Keratinocyte (primary cell): ENCODE measurements around the gene DPP7. TPM values are rescaled to one million over a fixed set of nuclear protein-coding genes. Genes with fewer than 3 reads are reported as not detected.

ENCODE experiments used
- DNase-seq: peaks from one replicate; pipeline ENCODE4 v3.0.0-alpha.2; 2011; ENCODE audit warnings: low read depth, missing footprints, low spot score
- FAIRE-seq: peaks from 2 replicates; lab custom pipeline; 2011; peaks lifted over from hg19 to GRCh38; lab: Jason Lieb, UNC
- H2AFZ ChIP-seq: 2 replicates; pipeline ENCODE4 v1.6.0; 2012; ENCODE audit warnings: low read length, control low read depth, inconsistent platforms; ENCODE audit not compliant: control insufficient read depth
- H3K27ac ChIP-seq: 2 replicates; pipeline ENCODE4 v1.5.1; 2011; ENCODE audit warnings: low read length; ENCODE audit not compliant: control insufficient read depth, insufficient read depth
- H3K27me3 ChIP-seq: 3 replicates; pipeline ENCODE4 v1.6.0; 2011; ENCODE audit warnings: low read length; ENCODE audit not compliant: control insufficient read depth, insufficient read depth; ENCODE audit errors: extremely low read depth
- H3K36me3 ChIP-seq, 2 experiments: 2 replicates in 1 of 2; 3 replicates in 1 of 2; pipeline ENCODE4 v1.5.1; 2011; ENCODE audit warnings: low read length in 2 of 2, mild to moderate bottlenecking in 1 of 2; ENCODE audit not compliant: control insufficient read depth in 2 of 2, insufficient read depth in 2 of 2; ENCODE audit errors: extremely low read depth in 1 of 2
- H3K4me1 ChIP-seq: 3 replicates; pipeline ENCODE4 v1.5.1; 2011; ENCODE audit warnings: low read length; ENCODE audit not compliant: control insufficient read depth, insufficient read depth; ENCODE audit errors: extremely low read depth
- H3K4me2 ChIP-seq: 3 replicates; pipeline ENCODE4 v1.6.0; 2011; ENCODE audit warnings: low read depth, low read length; ENCODE audit not compliant: control insufficient read depth, insufficient read depth; ENCODE audit errors: extremely low read depth
- H3K4me3 ChIP-seq, 3 experiments: fragments of 200-600 bp in 1 of 3; sonication (generic) in 1 of 3; 2 replicates in 2 of 3; 3 replicates in 1 of 3; pipeline ENCODE4 v1.5.1; 2011 to 2016; ENCODE audit warnings: low read length in 3 of 3, mild to moderate bottlenecking in 3 of 3, control low read depth in 2 of 3, inconsistent platforms in 1 of 3, low read depth in 1 of 3, mixed read lengths in 1 of 3, mixed run types in 1 of 3, moderate library complexity in 1 of 3; ENCODE audit not compliant: control insufficient read depth in 2 of 3, insufficient read depth in 2 of 3; ENCODE audit errors: extremely low read depth in 1 of 3
- H3K79me2 ChIP-seq: 2 replicates; pipeline ENCODE4 v1.6.0; 2012; ENCODE audit warnings: low read length; ENCODE audit not compliant: control insufficient read depth, insufficient read depth
- H3K9ac ChIP-seq: 3 replicates; pipeline ENCODE4 v1.6.0; 2011; ENCODE audit warnings: low read length; ENCODE audit not compliant: control insufficient read depth, insufficient read depth; ENCODE audit errors: extremely low read depth
- H3K9me1 ChIP-seq: 3 replicates; pipeline ENCODE4 v1.6.0; 2011; ENCODE audit warnings: low read length; ENCODE audit not compliant: control insufficient read depth, insufficient read depth; ENCODE audit errors: extremely low read depth
- H3K9me3 ChIP-seq: 2 replicates; pipeline ENCODE4 v1.5.1; 2012; ENCODE audit warnings: low read depth, low read length; ENCODE audit not compliant: control insufficient read depth
- H4K20me1 ChIP-seq: 3 replicates; pipeline ENCODE4 v1.6.0; 2011; ENCODE audit warnings: low read length; ENCODE audit not compliant: control insufficient read depth, insufficient read depth; ENCODE audit errors: extremely low read depth
- EZH2 ChIP-seq: IDR thresholded peaks from one replicate; pipeline ENCODE4 v1.6.1; 2012; ENCODE audit warnings: inconsistent platforms, mild to moderate bottlenecking, low read length, moderate library complexity
- dilution Hi-C: fragments of 300-500 bp; cut with MboI; formaldehyde crosslinking; loops from one replicate; pipeline ENCODE4 v1.7.0; 2020; ENCODE audit warnings: low sequenced_read_pairs; ENCODE audit not compliant: extremely low pct_ligation_motif_present
- polyA plus RNA-seq, 5 experiments: library from polyadenylated mRNA; depleted of rRNA in 3 of 5; stranded (reverse) in 3 of 5; stranded (forward) in 1 of 5; unstranded in 1 of 5; fragments of >200 nt; gene quantifications; 1 replicate in 1 of 5; 2 replicates in 3 of 5; 3 replicates in 1 of 5; pipeline versions ENCODE4 v1.2.1 to v1.2.3, GENCODE V29; 2011 to 2012; ENCODE audit warnings: missing spikeins in 2 of 5, low read depth in 1 of 5, low replicate concordance in 1 of 5
- TF ChIP-seq, protein P1 (sequence below), 3 experiments: IDR thresholded peaks in 1 of 3; conservative IDR thresholded peaks in 1 of 3; optimal IDR thresholded peaks in 1 of 3; 2 replicates in 2 of 3; 3 replicates in 1 of 3; pipeline versions ENCODE3 to v1.5.1; 2011; ENCODE audit warnings: low read length in 3 of 3, mild to moderate bottlenecking in 3 of 3, moderate library complexity in 2 of 3, control low read depth in 1 of 3, inconsistent platforms in 1 of 3; ENCODE audit not compliant: insufficient read depth in 2 of 3; ENCODE audit errors: extremely low read depth in 1 of 3

The DPP7 gene
- polyA plus RNA-seq, 1 donor (not counting 4 experiments of a cell fraction or from before 2014, with no cell fraction given): 35.3 TPM

GRCh38 chr9:137116027-137116507 lies 1.5 kb upstream of the DPP7 start:
- Histone ChIP-seq H4K20me1 (no peaks in the 10 kb centered on the region), H3K4me1 (no peaks in the 10 kb centered on the region), H3K36me3 (no peaks in the 10 kb centered on the region), H3K27me3 (peaks cover 7% of the 10 kb centered on the region), H2AFZ (no peak overlapping the region), H3K4me2 (no peak overlapping the region), H3K27ac (no peak overlapping the region), H3K9me1 (no peaks in the 10 kb centered on the region), H3K4me3 (no peak overlapping the region), H3K9ac (no peak overlapping the region), H3K9me3 (no peaks in the 10 kb centered on the region), H3K79me2 (no peaks in the 10 kb centered on the region)
- no peak for TF ChIP-seq EZH2
- TF ChIP-seq, protein P1, sequence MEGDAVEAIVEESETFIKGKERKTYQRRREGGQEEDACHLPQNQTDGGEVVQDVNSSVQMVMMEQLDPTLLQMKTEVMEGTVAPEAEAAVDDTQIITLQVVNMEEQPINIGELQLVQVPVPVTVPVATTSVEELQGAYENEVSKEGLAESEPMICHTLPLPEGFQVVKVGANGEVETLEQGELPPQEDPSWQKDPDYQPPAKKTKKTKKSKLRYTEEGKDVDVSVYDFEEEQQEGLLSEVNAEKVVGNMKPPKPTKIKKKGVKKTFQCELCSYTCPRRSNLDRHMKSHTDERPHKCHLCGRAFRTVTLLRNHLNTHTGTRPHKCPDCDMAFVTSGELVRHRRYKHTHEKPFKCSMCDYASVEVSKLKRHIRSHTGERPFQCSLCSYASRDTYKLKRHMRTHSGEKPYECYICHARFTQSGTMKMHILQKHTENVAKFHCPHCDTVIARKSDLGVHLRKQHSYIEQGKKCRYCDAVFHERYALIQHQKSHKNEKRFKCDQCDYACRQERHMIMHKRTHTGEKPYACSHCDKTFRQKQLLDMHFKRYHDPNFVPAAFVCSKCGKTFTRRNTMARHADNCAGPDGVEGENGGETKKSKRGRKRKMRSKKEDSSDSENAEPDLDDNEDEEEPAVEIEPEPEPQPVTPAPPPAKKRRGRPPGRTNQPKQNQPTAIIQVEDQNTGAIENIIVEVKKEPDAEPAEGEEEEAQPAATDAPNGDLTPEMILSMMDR (optimal IDR thresholded peaks at IDR 0.05 in 1 of 3, IDR thresholded peaks at IDR 0.05 in 1 of 3, conservative IDR thresholded peaks at IDR 0.05 in 1 of 3; ENCODE audit: extremely low read depth in 1 of 3, insufficient read depth in 2 of 3, low read length in 3 of 3): no peak
- FAIRE-seq: no peak
- no peak for DNase-seq
- dilution Hi-C loops: no loop called here

DNA sequence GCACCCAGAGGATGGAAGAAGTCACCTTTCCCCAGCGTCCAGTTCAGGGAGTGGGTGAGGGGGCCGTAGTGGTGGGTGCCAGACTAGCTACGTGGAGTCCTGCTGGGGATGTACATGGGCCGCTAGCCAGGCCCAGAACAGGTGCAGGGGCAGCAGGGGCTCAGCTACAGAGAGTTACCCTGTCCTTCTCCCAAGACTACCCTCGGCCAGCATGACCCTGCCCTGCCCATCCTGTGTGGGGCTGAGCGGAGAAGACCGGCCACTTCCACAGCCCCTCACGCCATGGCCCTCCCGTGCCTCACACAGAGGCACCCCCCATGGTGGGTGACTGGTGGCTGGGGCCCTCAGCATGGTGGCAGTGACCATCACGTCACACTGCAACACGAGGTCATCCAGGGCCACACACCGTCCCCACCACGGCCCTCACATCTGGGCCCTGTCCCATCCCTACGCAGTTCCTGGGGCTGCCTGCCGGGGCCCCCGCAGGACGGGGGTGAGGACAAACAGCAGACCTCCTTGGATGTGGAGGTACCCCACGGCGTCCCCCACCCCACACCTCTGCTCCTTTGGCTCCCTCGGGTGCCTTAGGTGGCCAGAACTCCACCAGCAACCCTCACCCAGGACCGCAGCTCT lies 977 bp upstream of the DPP7 start:
- TF ChIP-seq, protein P1 (optimal IDR thresholded peaks at IDR 0.05 in 1 of 3, IDR thresholded peaks at IDR 0.05 in 1 of 3, conservative IDR thresholded peaks at IDR 0.05 in 1 of 3; ENCODE audit: extremely low read depth in 1 of 3, insufficient read depth in 2 of 3, low read length in 3 of 3): no peak
- TF ChIP-seq EZH2: no peak
- peaks cover 0 to 2% of the 10 kb centered on the region in 2 experiments for H3K36me3 ChIP-seq
- no peaks in the 10 kb centered on the region for H3K4me1 ChIP-seq
- H3K79me2 ChIP-seq: no peaks in the 10 kb centered on the region
- FAIRE-seq: no peak
- H3K9me1 ChIP-seq: no peaks in the 10 kb centered on the region
- H3K4me2 ChIP-seq: no peak overlapping the region
- no peak overlapping the region for H3K9ac ChIP-seq
- DNase-seq: no peak
- H3K27me3 ChIP-seq: peaks cover 7% of the 10 kb centered on the region
- H4K20me1 ChIP-seq: no peaks in the 10 kb centered on the region
- H3K27ac ChIP-seq: no peak overlapping the region
- no peaks in the 10 kb centered on the region for H3K9me3 ChIP-seq
- dilution Hi-C loops: no loop called here
- no peak overlapping the region for H3K4me3 ChIP-seq
- H2AFZ ChIP-seq: no peak overlapping the region
